SU-DHL-6 (cell line): ENCODE measurements around the gene GOT1.

ENCODE experiments used
- H2AFZ ChIP-seq: fragments of 200-600 bp; sonication (generic); 2 replicates; pipeline ENCODE4 v1.6.1; 2014; ENCODE audit warnings: low read depth, mild to moderate bottlenecking, moderate library complexity, mixed read lengths, antibody characterized with exemption, low read length; ENCODE audit not compliant: severe bottlenecking
- H3F3A ChIP-seq: fragments of 200-600 bp; shearing (Covaris generic); 2 replicates; pipeline ENCODE4 v1.6.0; 2016; ENCODE audit warnings: antibody characterized with exemption, mild to moderate bottlenecking; ENCODE audit not compliant: insufficient read depth
- H3K27ac ChIP-seq: fragments of 200-600 bp; sonication (generic); 2 replicates; pipeline ENCODE4 v1.5.1; 2016; ENCODE audit warnings: low read depth, mild to moderate bottlenecking, low read length, moderate library complexity, mixed read lengths
- H3K27me3 ChIP-seq: fragments of 200-600 bp; sonication (generic), shearing (Covaris generic); 2 replicates; pipeline ENCODE4 v1.6.0; 2014; ENCODE audit warnings: mild to moderate bottlenecking, low read length
- H3K36me3 ChIP-seq: fragments of 200-600 bp; sonication (generic); 2 replicates; pipeline ENCODE4 v1.6.1; 2014; ENCODE audit warnings: mild to moderate bottlenecking, low read length, mixed read lengths
- H3K4me2 ChIP-seq: fragments of 300-600, 200-600 bp; shearing (Covaris generic), sonication (generic); 2 replicates; pipeline ENCODE4 v1.6.0; 2014; ENCODE audit warnings: low read length, low read depth, mild to moderate bottlenecking; ENCODE audit not compliant: poor library complexity, severe bottlenecking
- H3K4me3 ChIP-seq: fragments of 200-600 bp; sonication (generic); 2 replicates; pipeline ENCODE4 v1.5.1; 2014; ENCODE audit warnings: antibody characterized with exemption, low read length, mild to moderate bottlenecking, mixed read lengths; ENCODE audit not compliant: insufficient read depth, poor library complexity, severe bottlenecking
- H3K79me2 ChIP-seq: fragments of 200-600 bp; sonication (generic); 2 replicates; pipeline ENCODE4 v1.6.1; 2014; ENCODE audit warnings: mild to moderate bottlenecking, low read length, moderate library complexity; ENCODE audit not compliant: insufficient read depth
- H3K9ac ChIP-seq: fragments of 200-600 bp; sonication (generic); 2 replicates; pipeline ENCODE4 v1.7.0; 2014; ENCODE audit warnings: mild to moderate bottlenecking, low read length
- H3K9me2 ChIP-seq: fragments of 200-600 bp; sonication (generic); replicated peaks from 2 replicates; pipeline ENCODE4 v1.6.1; 2014; ENCODE audit warnings: low read length; ENCODE audit not compliant: insufficient read depth
- H3K9me3 ChIP-seq: fragments of 200-600 bp; sonication (generic); 2 replicates; pipeline ENCODE4 v1.6.1; 2014; ENCODE audit warnings: low read length, mixed read lengths; ENCODE audit not compliant: insufficient read depth
- H4K20me1 ChIP-seq: fragments of 200-600 bp; sonication (generic); 2 replicates; pipeline ENCODE4 v1.6.1; 2014; ENCODE audit warnings: low read depth, mild to moderate bottlenecking, antibody characterized with exemption, low read length, moderate library complexity, mixed read lengths
- CTCF ChIP-seq: fragments of 200-600 bp; sonication (generic); IDR thresholded peaks from one replicate; pipeline ENCODE4 v1.5.1; 2017; ENCODE audit warnings: antibody characterized with exemption, mild to moderate bottlenecking, low read length, moderate library complexity; ENCODE audit not compliant: insufficient read depth, poor library complexity, severe bottlenecking
- EZH2phosphoT487 ChIP-seq: fragments of 200-600 bp; sonication (generic), shearing (Covaris generic); conservative IDR thresholded peaks from 2 replicates; pipeline ENCODE4 v1.6.1; 2018; ENCODE audit warnings: mild to moderate bottlenecking, antibody characterized with exemption, low read length, moderate library complexity, mixed read lengths

Gene GOT1

DNA sequence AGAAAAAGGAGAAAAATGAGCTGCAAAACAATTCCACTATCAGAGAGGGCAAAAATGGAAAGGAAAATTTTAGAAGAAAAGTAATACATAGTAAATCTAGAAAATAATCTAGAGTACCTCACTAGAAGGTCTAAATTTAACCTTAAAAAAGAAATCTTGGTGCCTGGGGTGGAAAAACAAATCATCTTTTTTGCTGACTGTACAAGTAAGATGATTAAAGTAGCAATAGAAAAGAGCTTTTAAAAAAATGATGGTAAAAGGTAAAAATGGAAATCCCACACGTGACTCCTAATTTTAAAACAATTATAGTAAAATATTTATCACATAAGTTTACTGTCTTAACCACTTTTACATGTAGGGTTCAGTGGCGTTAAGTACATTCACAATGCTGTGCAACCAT is 28.8 kb upstream of the GOT1 start:
- H3K36me3 ChIP-seq, result no peaks in the 10 kb centered on the region
- no peak overlapping the region for H3K27ac ChIP-seq
- H3K4me2 ChIP-seq, result no peak overlapping the region
- H3K4me3 ChIP-seq, result no peak overlapping the region
- H4K20me1 ChIP-seq, result no peaks in the 10 kb centered on the region
- no peaks in the 10 kb centered on the region for H3K9me3 ChIP-seq
- H2AFZ ChIP-seq, result no peak overlapping the region
- TF ChIP-seq EZH2phosphoT487, result no peak
- no peak for TF ChIP-seq CTCF
- H3K79me2 ChIP-seq, result no peaks in the 10 kb centered on the region
- no peaks in the 10 kb centered on the region for H3K27me3 ChIP-seq
- H3F3A ChIP-seq, result no peaks in the 10 kb centered on the region
- H3K9me2 ChIP-seq, result no peaks in the 10 kb centered on the region
- no peak overlapping the region for H3K9ac ChIP-seq

DNA sequence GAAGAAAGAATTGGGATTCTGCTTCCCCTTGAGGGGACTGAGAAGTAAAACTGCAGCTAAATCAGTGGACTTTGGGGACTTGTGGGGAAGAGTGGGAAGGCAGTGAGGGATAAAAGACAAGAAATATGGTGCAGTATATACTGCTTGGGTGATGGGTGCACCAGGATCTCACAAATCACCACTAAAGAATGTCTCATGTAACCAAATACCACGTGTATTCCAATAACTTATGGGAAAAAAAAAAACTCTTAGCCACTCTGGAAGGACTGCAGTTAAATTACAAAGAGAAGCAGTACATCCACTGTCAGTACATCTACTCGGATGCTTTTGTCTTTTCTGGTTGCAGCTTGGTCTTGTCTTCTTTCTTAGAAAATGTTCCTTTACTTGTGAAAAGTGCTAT is 27.4 kb upstream of the GOT1 start:
- Histone ChIP-seq H3K9me2 (no peaks in the 10 kb centered on the region), H3F3A (no peaks in the 10 kb centered on the region), H3K79me2 (no peaks in the 10 kb centered on the region), H2AFZ (no peak overlapping the region), H3K9me3 (no peaks in the 10 kb centered on the region), H3K9ac (no peak overlapping the region), H3K27ac (no peak overlapping the region), H4K20me1 (no peaks in the 10 kb centered on the region), H3K27me3 (no peaks in the 10 kb centered on the region), H3K4me3 (no peak overlapping the region), H3K4me2 (no peak overlapping the region), H3K36me3 (no peaks in the 10 kb centered on the region)
- TF ChIP-seq CTCF (no peak), EZH2phosphoT487 (no peak)

DNA sequence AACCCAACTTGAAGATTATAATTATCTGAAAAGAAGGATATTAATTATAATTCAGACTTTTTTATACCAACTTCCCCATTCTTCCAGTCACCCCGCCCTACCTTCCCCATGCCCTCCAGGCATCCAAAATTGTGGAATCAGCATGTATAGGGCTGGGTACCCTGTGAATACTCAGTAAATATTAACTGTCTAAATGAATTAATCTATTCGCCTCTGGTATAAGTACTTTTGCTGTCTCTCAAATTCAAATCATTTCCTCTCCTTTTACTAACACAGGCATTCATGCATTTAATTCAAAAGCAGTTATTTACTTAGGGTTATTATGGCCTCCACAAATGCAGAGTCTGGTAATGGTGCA is 26.5 kb upstream of the GOT1 start:
- no peak overlapping the region for H3K9ac ChIP-seq
- no peak overlapping the region for H3K4me2 ChIP-seq
- H3K27ac ChIP-seq, result no peak overlapping the region
- H3K27me3 ChIP-seq, result no peaks in the 10 kb centered on the region
- H3K36me3 ChIP-seq, result no peaks in the 10 kb centered on the region
- no peaks in the 10 kb centered on the region for H3K79me2 ChIP-seq
- H3K9me3 ChIP-seq, result no peaks in the 10 kb centered on the region
- H3K4me3 ChIP-seq, result no peak overlapping the region
- H4K20me1 ChIP-seq, result no peaks in the 10 kb centered on the region
- H3F3A ChIP-seq, result no peaks in the 10 kb centered on the region
- no peaks in the 10 kb centered on the region for H3K9me2 ChIP-seq
- H2AFZ ChIP-seq, result no peak overlapping the region
- no peak for TF ChIP-seq EZH2phosphoT487
- TF ChIP-seq CTCF, result no peak
